Transverse colon (tissue), 4 donors: ENCODE measurements around the gene CALHM6. TPM values are rescaled to one million over a fixed set of nuclear protein-coding genes. Genes with fewer than 3 reads are reported as not detected.
A peak's percentile ranks its signal among the peaks of the same experiment; 100 is the strongest.

Source experiments
- DNase-seq: peaks from one replicate; pipeline ENCODE4 v3.0.0-alpha.2; 2019
- H3K27ac ChIP-seq, 4 donors: fragments of 200-600 bp; sonication (generic); 2 replicates each; pipeline ENCODE4 v1.5.1; 2016 to 2018; ENCODE audit warnings: inconsistent platforms in 4 of 4
- H3K27me3 ChIP-seq: fragments of 200-600 bp; sonication (generic); 2 replicates; pipeline ENCODE4 v1.5.1; 2017; ENCODE audit warnings: inconsistent platforms
- H3K36me3 ChIP-seq, 4 donors: fragments of 200-600 bp; sonication (generic); 2 replicates each; pipeline ENCODE4 v1.5.1; 2017 to 2019; ENCODE audit warnings: inconsistent platforms in 4 of 4
- H3K4me1 ChIP-seq, 4 donors: fragments of 200-600 bp; sonication (generic); 2 replicates each; pipeline ENCODE4 v1.5.1; 2017 to 2020; ENCODE audit warnings: inconsistent platforms in 4 of 4
- H3K4me3 ChIP-seq, 4 donors: fragments of 200-600 bp; sonication (generic); 1 replicate in 1 of 4; 2 replicates in 3 of 4; pipeline versions ENCODE4 v1.5.1 to v1.6.1; 2017 to 2019; ENCODE audit warnings: inconsistent platforms in 4 of 4
- H3K9me3 ChIP-seq, 2 donors: fragments of 200-600 bp; sonication (generic); 2 replicates each; pipeline ENCODE4 v1.5.1; 2017 to 2019; ENCODE audit warnings: inconsistent platforms in 2 of 2
- EP300 ChIP-seq: sonication (generic); formaldehyde crosslinking; IDR thresholded peaks from one replicate; pipeline ENCODE4 v1.6.1; 2017; ENCODE audit warnings: antibody characterized with exemption, low read depth
- POLR2A ChIP-seq: fragments of 450-650 bp; IDR thresholded peaks from one replicate; pipeline ENCODE4 v1.6.1; 2016; ENCODE audit warnings: antibody characterized with exemption, mild to moderate bottlenecking, moderate library complexity
- POLR2AphosphoS5 ChIP-seq, 3 donors: sonication (generic); formaldehyde crosslinking; IDR thresholded peaks; one replicate each; pipeline ENCODE4 v1.6.1; 2016; ENCODE audit warnings: antibody characterized with exemption in 3 of 3
- WGBS, 2 donors: methylation state at CpG; one replicate each; pipeline ENCODE4 v1.1.5; 2018; ENCODE audit warnings: low coverage in 1 of 2; 5-methylcytosine and 5-hydroxymethylcytosine counted together
- in situ Hi-C, 4 donors: fragments of 200-750 bp; cut with MboI; loops; one replicate each; pipeline versions ENCODE4 v1.15.0 to v1.15.1; 2017; ENCODE audit warnings: low sequenced_read_pairs in 3 of 4, low pct_ligation_motif_present in 1 of 4, low pct_unique_long_range_greater_than_20kb in 1 of 4
- intact Hi-C: fragments of 100-400 bp; cut with DNase I; formaldehyde crosslinking; loops from one replicate; pipeline ENCODE4 v1.15.1; 2023; ENCODE audit warnings: low total_unique reads
- total RNA-seq, 4 donors: library from RNA; depleted of rRNA; stranded (reverse); fragments of >200 nt; gene quantifications; one replicate each; pipeline ENCODE4 v1.1.0, GENCODE V29; 2016
- TF ChIP-seq, protein P1 (sequence below), 5 experiments: fragments of 200-600 bp in 3 of 5; fragments of 450-650 bp in 2 of 5; sonication (generic) in 3 of 5; IDR thresholded peaks; 1 replicate in 2 of 5; 2 replicates in 3 of 5; pipeline ENCODE4 v1.5.1; 2016 to 2017; ENCODE audit warnings: antibody characterized with exemption in 5 of 5, inconsistent platforms in 3 of 5, mild to moderate bottlenecking in 2 of 5, moderate library complexity in 1 of 5

Gene CALHM6
- total RNA-seq, 4 donors from 2014 or later, result 3.3 to 21.7 (median 3.3) TPM; not detected in 1

DNA sequence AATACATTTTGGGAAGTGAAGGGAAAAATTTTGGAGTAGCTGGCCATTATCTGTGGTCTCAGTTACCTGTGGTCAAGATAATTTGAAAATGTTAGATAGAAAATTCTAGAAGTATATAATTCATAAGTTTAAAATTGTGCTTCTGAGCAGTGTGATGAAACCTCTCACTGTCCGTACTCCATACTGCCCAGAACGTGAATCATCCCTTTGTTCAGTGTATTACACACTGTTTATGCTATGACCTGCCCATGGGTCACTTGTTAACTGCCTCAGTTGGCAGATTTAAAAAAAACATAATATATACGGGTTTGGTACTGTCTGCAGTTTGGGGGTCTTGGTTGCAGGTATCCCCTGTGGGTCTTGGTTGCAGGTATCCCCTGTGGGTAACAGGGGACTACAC, 46.1 kb downstream of the CALHM6 start:
- Histone ChIP-seq H3K4me1 (peaks cover 0 to 4% (median 0%) of the 10 kb centered on the region in 4 donors), H3K36me3 (no peaks in the 10 kb centered on the region), H3K9me3 (no peaks in the 10 kb centered on the region), H3K27ac (no peak overlapping the region), H3K27me3 (no peaks in the 10 kb centered on the region), H3K4me3 (no peak overlapping the region)
- no peak for TF ChIP-seq POLR2AphosphoS5 (IDR thresholded peaks at IDR 0.05)
- TF ChIP-seq POLR2A, result no peak
- TF ChIP-seq, protein P1, sequence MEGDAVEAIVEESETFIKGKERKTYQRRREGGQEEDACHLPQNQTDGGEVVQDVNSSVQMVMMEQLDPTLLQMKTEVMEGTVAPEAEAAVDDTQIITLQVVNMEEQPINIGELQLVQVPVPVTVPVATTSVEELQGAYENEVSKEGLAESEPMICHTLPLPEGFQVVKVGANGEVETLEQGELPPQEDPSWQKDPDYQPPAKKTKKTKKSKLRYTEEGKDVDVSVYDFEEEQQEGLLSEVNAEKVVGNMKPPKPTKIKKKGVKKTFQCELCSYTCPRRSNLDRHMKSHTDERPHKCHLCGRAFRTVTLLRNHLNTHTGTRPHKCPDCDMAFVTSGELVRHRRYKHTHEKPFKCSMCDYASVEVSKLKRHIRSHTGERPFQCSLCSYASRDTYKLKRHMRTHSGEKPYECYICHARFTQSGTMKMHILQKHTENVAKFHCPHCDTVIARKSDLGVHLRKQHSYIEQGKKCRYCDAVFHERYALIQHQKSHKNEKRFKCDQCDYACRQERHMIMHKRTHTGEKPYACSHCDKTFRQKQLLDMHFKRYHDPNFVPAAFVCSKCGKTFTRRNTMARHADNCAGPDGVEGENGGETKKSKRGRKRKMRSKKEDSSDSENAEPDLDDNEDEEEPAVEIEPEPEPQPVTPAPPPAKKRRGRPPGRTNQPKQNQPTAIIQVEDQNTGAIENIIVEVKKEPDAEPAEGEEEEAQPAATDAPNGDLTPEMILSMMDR (IDR thresholded peaks at IDR 0.05), result no peak
- no peak for TF ChIP-seq EP300
- 86 to 100% methylated on average over 2 to 3 of the region's 3 CpGs for WGBS, 2 donors
- intact Hi-C loops, result no loop called here
- DNase-seq, result no peak
- in situ Hi-C loops, result no loop called here

DNA sequence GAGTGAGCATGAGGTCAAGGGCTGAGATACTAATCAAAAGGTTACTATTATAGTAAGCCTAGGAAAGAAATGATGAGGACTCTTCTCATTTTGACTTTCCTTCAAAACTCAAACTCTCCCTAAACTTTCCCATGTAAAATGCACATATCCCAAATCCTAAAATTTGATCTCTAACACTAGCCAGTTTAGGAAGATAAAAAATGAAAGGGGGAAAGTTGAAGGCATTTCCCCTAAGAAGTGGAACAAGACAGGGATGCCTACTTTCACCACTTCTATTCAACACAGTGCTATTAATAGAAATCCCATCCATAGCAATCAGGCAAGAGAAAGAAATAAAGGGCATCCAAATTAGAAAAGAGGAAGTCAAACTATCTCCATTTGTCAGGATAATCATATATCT, 47.4 kb downstream of the CALHM6 start:
- in situ Hi-C loops (no loop called here), intact Hi-C loops (no loop called here)

DNA sequence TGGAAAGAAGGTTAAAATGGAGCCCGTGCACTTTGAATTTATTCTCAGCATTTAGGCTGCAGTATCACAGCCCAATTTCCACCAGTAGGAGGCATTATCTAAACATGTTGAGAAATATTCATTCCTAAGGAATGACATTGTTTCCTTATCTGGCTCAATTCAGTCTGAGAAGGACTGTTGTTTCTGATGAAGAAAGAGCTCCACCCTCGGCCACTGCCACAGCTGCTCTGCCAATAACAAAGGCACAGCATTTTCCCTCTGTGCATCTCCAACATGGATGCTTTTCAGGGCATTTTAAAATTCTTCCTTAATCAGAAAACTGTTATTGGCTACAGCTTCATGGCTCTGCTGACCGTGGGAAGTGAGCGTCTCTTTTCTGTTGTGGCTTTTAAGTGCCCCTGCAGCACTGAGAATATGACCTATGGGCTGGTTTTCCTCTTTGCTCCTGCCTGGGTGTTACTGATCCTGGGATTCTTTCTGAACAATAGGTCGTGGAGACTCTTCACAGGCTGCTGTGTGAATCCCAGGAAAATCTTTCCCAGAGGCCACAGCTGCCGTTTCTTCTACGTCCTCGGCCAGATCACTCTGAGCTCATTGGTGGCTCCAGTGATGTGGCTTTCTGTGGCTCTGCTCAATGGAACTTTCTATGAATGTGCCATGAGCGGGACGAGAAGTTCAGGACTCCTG, 50.4 kb downstream of the CALHM6 start, which contains the start of gene CALHM5:
TSS of gene CALHM5 (plus strand) at position 216 of the 687 bp plus-strand sequence. CDS start at position 274, 58 bp downstream.
- Histone ChIP-seq H3K27ac (peak within 1 kb of the TSS; percentile 77 to 86 (median 81)), H3K4me1 (peaks cover 0 to 19% (median 0%) of the 10 kb centered on the region in 4 donors), H3K4me3 (peak within 1 kb of the TSS in 3 of 4 donors; percentile 24 to 44 (median 29)), H3K27me3 (no peaks in the 10 kb centered on the region), H3K9me3 (no peaks in the 10 kb centered on the region), H3K36me3 (no peaks in the 10 kb centered on the region)
- TF ChIP-seq EP300 (no peak), POLR2A (peak; percentile 11), POLR2AphosphoS5 (IDR thresholded peaks at IDR 0.05) (peak; percentile 10 to 48 (median 38))
- TF ChIP-seq, protein P1 (IDR thresholded peaks at IDR 0.05), result peak in 4 of 5 experiments; percentile 45 to 59 (median 52)
- peak; percentile 13 for DNase-seq
- 39 to 50% methylated on average over 5 to 10 of the region's 10 CpGs for WGBS, 2 donors
- intact Hi-C loops (no loop called here), in situ Hi-C loops (no loop called here)

More for the DNA sequence above, 47.4 kb downstream of the CALHM6 start:
- no peak overlapping the region for H3K4me3 ChIP-seq
- DNase-seq, result no peak
- no peaks in the 10 kb centered on the region for H3K9me3 ChIP-seq
- no peak for TF ChIP-seq EP300
- no peak for TF ChIP-seq POLR2A
- TF ChIP-seq, protein P1 (IDR thresholded peaks at IDR 0.05), result no peak
- TF ChIP-seq POLR2AphosphoS5 (IDR thresholded peaks at IDR 0.05), result no peak
- H3K27ac ChIP-seq, result no peak overlapping the region
- no peaks in the 10 kb centered on the region for H3K36me3 ChIP-seq
- no peaks in the 10 kb centered on the region for H3K27me3 ChIP-seq
- peaks cover 0 to 13% (median 0%) of the 10 kb centered on the region in 4 donors for H3K4me1 ChIP-seq

DNA sequence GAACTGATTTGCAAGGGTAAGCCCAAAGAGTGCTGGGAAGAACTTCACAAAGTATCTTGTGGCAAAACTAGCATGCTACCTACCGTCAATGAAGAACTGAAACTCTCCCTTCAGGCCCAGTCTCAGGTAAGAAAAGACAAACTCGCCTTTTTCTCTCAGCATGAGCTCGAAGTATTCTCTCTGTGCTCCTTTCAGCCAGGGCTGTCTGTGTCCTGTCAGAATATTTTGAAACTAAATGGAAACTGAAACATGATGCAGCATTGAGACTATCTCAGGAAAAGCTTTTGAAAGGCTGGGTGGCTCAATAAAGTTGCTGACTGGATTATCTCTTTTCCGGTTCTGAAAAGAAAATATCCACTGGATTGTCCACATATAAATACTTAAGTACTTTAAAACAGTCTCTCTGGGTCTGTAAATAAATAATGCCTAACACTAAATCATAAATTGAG, 51.0 kb downstream of the CALHM6 start:
- Histone ChIP-seq H3K27ac (peak overlapping the region; percentile 77 to 86 (median 81)), H3K36me3 (no peaks in the 10 kb centered on the region), H3K4me1 (peaks cover 0 to 19% (median 0%) of the 10 kb centered on the region in 4 donors), H3K9me3 (no peaks in the 10 kb centered on the region), H3K27me3 (no peaks in the 10 kb centered on the region), H3K4me3 (peak overlapping the region in 3 of 4 donors; percentile 24 to 44 (median 29))
- DNase-seq, result no peak
- TF ChIP-seq EP300 (no peak), POLR2A (no peak), POLR2AphosphoS5 (IDR thresholded peaks at IDR 0.05) (no peak)
- TF ChIP-seq, protein P1 (IDR thresholded peaks at IDR 0.05), result no peak
- 48 to 59% methylated on average over 4 of the region's 4 CpGs for WGBS, 2 donors
- intact Hi-C loops, result no loop called here
- in situ Hi-C loops, result no loop called here
